GM12873 (cell line): Measurements from ENCODE around the gene DIS3L2.

Experiments
- CTCF ChIP-seq: IDR thresholded peaks from 2 replicates; pipeline ENCODE4 v1.5.1; 2012; ENCODE audit warnings: low read depth, mild to moderate bottlenecking, moderate library complexity, low read length, control low read depth; ENCODE audit not compliant: insufficient read depth; ENCODE audit errors: missing control alignments

The DIS3L2 gene

GRCh38 chr2:232264081-232264480 is 302.6 kb downstream of the DIS3L2 start:
- no peak for TF ChIP-seq CTCF

GRCh38 chr2:232265329-232265728 is 303.8 kb downstream of the DIS3L2 start:
- TF ChIP-seq CTCF: no peak

GRCh38 chr2:232268636-232269165 is 307.2 kb downstream of the DIS3L2 start:
- TF ChIP-seq CTCF: no peak

- no peak for TF ChIP-seq CTCF
Observed at GRCh38 chr2:232269867-232270266, 308.4 kb downstream of the DIS3L2 start.

GRCh38 chr2:232273903-232274643 is 312.6 kb downstream of the DIS3L2 start:
- TF ChIP-seq CTCF: no peak

GRCh38 chr2:232275670-232276069 is 314.2 kb downstream of the DIS3L2 start:
- TF ChIP-seq CTCF: no peak

- TF ChIP-seq CTCF: no peak
Observed at GRCh38 chr2:232276084-232276732, 314.7 kb downstream of the DIS3L2 start.
